HG03354 (cell line): ENCODE measurements around the gene ZNF580.

Experiments
- ATAC-seq: cut with Tn5 transposase; IDR thresholded peaks from one replicate; pipeline ENCODE4 v1.9.1; 2021; ENCODE audit warnings: mild to moderate bottlenecking; ENCODE audit not compliant: unreplicated experiment, poor library complexity, severe bottlenecking

ZNF580 gene, protein sequence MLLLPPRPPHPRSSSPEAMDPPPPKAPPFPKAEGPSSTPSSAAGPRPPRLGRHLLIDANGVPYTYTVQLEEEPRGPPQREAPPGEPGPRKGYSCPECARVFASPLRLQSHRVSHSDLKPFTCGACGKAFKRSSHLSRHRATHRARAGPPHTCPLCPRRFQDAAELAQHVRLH

GRCh38 chr19:55640577-55641425, at the start of gene ZNF580:
ZNF580 (plus strand) TSS chr19:55641002; CDS start chr19:55642509, 1,507 bp downstream.
- peak; percentile 30 for ATAC-seq

GRCh38 chr19:55591555-55591954, 49.2 kb upstream of the ZNF580 start:
- ATAC-seq = no peak

- no peak for ATAC-seq
Observed at GRCh38 chr19:55592391-55593090, 48.3 kb upstream of the ZNF580 start.

DNA sequence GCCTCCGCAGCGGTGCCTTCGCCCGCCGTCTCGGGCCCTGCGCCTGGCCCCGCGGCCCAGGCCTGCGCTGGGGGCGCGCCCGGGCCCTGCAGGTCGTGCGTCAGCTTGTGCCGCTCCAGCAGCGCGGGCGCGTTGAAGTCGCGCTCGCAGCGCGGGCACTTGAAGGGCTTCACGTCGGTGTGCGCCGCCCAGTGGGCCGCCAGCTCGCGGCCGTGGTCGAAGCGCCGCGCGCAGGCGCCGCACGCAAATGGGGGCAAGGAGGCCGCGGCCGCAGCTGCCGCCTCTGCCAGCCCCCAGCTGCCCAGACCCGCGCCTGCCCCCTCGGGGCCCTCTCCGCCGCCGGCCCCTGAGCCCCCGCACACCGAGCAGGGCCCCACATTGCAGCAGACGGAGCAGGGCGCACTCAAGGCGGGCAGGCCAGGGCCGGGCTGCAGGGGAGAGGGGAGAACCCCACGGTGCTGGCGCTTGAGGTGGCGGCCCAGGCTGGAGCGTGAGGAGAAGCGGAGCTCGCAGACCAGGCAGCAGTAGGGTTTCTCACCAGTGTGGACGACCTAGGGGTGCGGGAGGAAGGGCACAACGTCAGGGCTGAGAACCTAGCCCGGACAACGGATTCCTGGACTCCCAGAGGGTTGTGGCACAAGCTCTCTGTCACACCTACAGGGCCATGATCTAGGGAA, 47.6 kb upstream of the ZNF580 start:
- no peak for ATAC-seq

GRCh38 chr19:55594996-55595545, 45.7 kb upstream of the ZNF580 start:
- no peak for ATAC-seq

- ATAC-seq = no peak
Observed at GRCh38 chr19:55596304-55596703, 44.5 kb upstream of the ZNF580 start.

GRCh38 chr19:55597501-55597921, 43.3 kb upstream of the ZNF580 start:
- no peak for ATAC-seq

GRCh38 chr19:55598034-55598433, 42.8 kb upstream of the ZNF580 start:
- ATAC-seq = no peak

DNA sequence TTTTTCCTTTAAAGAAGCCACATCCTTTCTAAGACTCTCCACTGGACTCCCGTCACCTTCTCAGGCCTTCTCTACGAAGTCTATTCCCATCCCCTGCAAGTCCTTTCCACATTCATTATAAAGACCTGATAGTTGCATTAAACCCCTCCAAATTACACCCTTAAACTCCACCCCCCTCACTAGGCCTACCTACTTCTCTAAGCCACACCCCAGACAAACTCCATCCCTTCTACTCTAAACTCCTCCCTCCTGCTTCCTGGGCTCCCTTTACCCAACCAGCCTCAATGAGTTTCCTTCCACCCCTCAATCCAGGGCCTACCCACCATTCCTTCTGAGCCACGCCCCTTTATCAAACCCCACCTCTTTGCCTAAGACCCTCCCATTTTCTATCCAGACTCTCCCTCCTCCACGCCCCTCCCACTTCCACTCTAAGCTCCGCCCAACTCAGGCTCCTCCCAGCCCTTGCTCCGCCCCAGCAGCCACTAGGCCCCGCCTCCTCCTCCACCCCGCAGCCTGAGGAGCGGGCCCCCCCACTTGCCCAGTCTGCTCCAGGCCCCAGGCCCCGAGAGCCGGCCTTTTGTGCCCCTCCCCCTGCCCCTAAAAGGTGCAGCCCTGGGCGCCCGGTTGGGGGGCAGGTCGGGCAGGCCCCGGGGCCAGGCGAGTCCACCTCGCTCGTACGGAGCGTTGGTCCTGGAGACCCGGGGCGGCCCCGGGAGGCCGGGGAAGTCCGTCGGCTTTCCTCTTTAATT, 41.9 kb upstream of the ZNF580 start:
- peak; percentile 58 for ATAC-seq

- ATAC-seq = peak; percentile 65
Observed at GRCh38 chr19:55599468-55599841, 41.3 kb upstream of the ZNF580 start, which contains the start of gene FIZ1. FIZ1 (minus strand) TSS chr19:55599517; CDS start chr19:55597865, 1,652 bp downstream.

- ATAC-seq = peak; percentile 52
Observed at GRCh38 chr19:55599842-55600661, 40.8 kb upstream of the ZNF580 start, which contains the start of gene ZNF524. ZNF524 (plus strand) TSS chr19:55600288; CDS start chr19:55602113, 1,825 bp downstream.

DNA sequence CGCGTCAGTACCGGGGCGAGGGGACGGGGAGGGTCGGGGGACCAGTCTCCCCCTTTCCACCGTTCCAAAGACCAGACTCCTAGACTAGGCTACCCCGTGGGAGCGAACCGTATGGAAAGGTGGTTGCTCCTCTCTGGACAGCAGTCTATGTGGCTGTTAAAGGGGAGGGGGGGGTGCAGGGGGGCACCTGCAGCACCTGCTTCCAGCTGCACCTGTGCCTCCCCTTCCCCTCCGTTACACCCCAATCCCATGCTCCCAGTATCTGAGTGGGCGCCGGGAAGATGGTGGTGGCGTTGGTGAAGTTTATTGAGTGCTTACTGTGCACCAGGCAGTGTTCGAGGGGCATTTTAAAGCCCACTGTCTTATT, 40.2 kb upstream of the ZNF580 start:
- no peak for ATAC-seq

DNA sequence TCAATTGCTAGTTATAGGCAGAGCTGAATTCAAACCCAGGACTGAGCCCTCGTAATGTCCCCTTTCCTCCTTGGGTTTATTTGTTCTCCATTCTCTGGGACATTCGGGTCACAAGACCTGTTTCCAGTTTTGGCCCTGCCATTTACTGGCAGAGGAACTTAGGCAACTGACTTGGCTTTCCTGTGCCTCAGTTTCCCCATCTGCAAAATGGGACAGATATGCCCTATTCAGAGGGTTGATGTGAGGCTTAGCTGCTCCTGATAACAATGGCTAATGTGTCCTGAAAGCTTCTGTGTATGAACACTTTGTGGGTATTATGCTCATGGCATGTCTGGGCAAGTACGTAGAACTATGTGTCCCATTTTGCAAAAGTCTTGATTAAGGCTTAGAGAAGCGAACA, 39.7 kb upstream of the ZNF580 start:
- ATAC-seq = no peak

- no peak for ATAC-seq
Observed at GRCh38 chr19:55602104-55603001, 38.4 kb upstream of the ZNF580 start.

DNA sequence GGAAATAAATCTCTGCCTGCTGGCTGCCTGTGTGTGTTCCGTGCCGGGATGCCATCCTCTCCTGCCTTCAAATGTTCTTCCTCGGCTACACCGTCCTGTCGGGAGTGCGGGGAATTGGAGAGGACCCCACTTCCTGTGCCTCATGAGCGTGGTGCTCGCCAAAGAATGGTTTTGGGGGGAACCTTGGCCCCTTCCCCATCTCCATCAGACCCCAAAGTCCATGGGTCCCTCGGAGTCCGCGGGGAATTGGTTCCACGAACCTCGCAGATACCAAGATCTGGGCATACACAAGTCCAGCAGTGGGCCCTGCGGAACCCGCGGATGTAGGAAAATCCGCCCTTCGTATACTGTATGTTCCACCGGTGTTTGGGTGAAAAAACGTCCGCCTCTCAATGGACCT, 37.7 kb upstream of the ZNF580 start:
- ATAC-seq = no peak

DNA sequence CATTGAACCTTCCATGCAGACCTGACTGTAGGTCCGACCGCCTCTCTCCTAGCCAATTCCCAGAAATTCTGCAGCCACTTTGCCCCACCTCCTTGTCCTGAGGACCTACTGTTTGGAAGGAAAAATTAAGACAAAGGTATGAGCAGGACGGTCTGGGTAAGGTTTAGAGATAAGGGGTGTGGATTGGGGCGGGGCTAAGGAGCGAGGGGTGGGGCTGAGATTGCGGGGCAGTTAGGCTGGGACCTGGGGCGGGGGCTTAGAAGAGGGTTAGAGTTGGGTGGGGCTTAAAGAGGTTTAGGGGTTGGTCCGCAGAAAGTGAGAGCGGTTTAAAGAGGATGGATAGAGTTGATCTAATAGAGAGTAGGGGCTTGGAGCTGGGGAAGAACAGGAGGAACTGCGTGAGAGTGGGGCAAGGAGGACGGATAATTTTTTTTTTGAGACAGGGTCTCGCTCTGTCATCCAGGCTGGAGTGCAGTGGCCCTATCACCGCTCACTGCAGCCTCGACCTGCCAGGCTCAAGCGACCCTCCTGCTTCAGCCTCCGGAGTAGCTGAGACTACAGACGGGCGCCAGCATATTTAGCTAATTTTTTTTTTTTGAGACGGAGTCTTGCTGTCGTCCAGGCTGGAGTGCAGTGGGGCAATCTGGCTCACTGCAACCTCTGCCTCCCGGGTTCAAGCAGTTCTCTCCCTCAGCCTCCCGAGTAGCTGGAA, 37.1 kb upstream of the ZNF580 start:
- no peak for ATAC-seq

DNA sequence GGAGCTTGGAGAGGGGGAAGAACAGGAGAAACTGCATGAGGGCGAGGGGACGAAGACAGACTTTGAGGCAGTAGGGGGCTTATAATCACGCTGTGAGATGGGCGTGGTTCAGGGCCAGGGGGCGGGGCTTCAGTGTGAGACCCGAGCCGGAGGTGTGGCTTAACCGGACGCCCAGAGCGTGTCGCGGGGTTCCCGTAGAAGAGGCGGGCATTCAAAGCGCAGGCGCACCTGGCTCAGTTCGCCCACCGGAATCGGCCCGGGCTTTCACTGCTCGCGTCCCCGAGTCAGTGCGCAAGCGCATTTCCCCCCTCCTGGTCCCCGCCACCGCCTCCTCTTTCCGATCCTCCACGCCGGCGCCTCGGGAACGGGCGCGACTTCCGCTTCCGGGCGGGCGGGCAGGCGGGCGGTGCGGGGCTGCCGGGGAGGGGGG, 35.6 kb upstream of the ZNF580 start:
- ATAC-seq = peak; percentile 74
